Neutrophil (primary cell): ENCODE data around the gene GRID2.
"Not testable (repeated sequence)": the region's sequence is repeated elsewhere in the genome, so short reads cannot be mapped to it uniquely, and the experiment has no call there.

Experiments used
- H3K27ac ChIP-seq: fragments of 200-600 bp; sonication (generic); 2 replicates; pipeline ENCODE4 v1.5.1; 2016; ENCODE audit warnings: mild to moderate bottlenecking, moderate library complexity
- H3K27me3 ChIP-seq: fragments of 200-600 bp; sonication (generic); 2 replicates; pipeline ENCODE4 v1.6.0; 2016; ENCODE audit warnings: mild to moderate bottlenecking
- H3K36me3 ChIP-seq: fragments of 200-600 bp; sonication (generic); 2 replicates; pipeline ENCODE4 v1.5.1; 2017
- H3K4me1 ChIP-seq, 2 experiments: fragments of 200-600 bp in 1 of 2; sonication (generic) in 1 of 2; 1 replicate in 1 of 2; 2 replicates in 1 of 2; pipeline versions ENCODE4 v1.5.1 to v1.6.1; 2013 to 2016; ENCODE audit warnings: low read depth in 1 of 2, low read length in 1 of 2, mild to moderate bottlenecking in 1 of 2, moderate library complexity in 1 of 2; ENCODE audit not compliant: control insufficient read depth in 1 of 2, insufficient read depth in 1 of 2
- H3K4me3 ChIP-seq, 2 experiments: fragments of 200-600 bp in 1 of 2; sonication (generic) in 1 of 2; 1 replicate in 1 of 2; 2 replicates in 1 of 2; pipeline ENCODE4 v1.5.1; 2013 to 2016; ENCODE audit warnings: low read depth in 1 of 2, low read length in 1 of 2, mild to moderate bottlenecking in 1 of 2, moderate library complexity in 1 of 2
- H3K9me3 ChIP-seq: fragments of 200-600 bp; sonication (generic); 2 replicates; pipeline ENCODE4 v1.5.1; 2016
- CTCF ChIP-seq: fragments of 200-600 bp; sonication (generic); IDR thresholded peaks from 2 replicates; pipeline ENCODE4 v1.5.1; 2016; ENCODE audit warnings: antibody characterized with exemption

Gene GRID2

GRCh38 chr4:93671093-93671492 is 1367.3 kb downstream of the GRID2 start:
- Histone ChIP-seq H3K36me3 (no peaks in the 10 kb centered on the region), H3K4me1 (no peaks in the 10 kb centered on the region), H3K9me3 (no peaks in the 10 kb centered on the region), H3K4me3 (no peak overlapping the region), H3K27me3 (no peaks in the 10 kb centered on the region), H3K27ac (no peak overlapping the region)
- TF ChIP-seq CTCF = no peak

- not testable (repeated sequence) for H3K4me1 ChIP-seq, H3K9me3 ChIP-seq, H3K36me3 ChIP-seq, H3K4me3 ChIP-seq, H3K27ac ChIP-seq, H3K27me3 ChIP-seq
Observed at GRCh38 chr4:93676937-93677336, 1373.2 kb downstream of the GRID2 start.

- H3K4me3 ChIP-seq = no peak overlapping the region
- no peaks in the 10 kb centered on the region for H3K9me3 ChIP-seq
Observed at GRCh38 chr4:93684571-93684970, 1380.8 kb downstream of the GRID2 start.

GRCh38 chr4:93687304-93687703 is 1383.5 kb downstream of the GRID2 start:
- no peak overlapping the region for H3K27ac ChIP-seq
- H3K4me3 ChIP-seq = no peak overlapping the region
- H3K4me1 ChIP-seq = no peaks in the 10 kb centered on the region
- no peaks in the 10 kb centered on the region for H3K9me3 ChIP-seq
- no peaks in the 10 kb centered on the region for H3K27me3 ChIP-seq
- TF ChIP-seq CTCF = no peak
- H3K36me3 ChIP-seq = no peaks in the 10 kb centered on the region

More at GRCh38 chr4:93684571-93684970, 1380.8 kb downstream of the GRID2 start:
- H3K27me3 ChIP-seq = no peaks in the 10 kb centered on the region
- no peak overlapping the region for H3K27ac ChIP-seq
- no peaks in the 10 kb centered on the region for H3K36me3 ChIP-seq
- TF ChIP-seq CTCF = no peak
- H3K4me1 ChIP-seq = no peaks in the 10 kb centered on the region

GRCh38 chr4:93688978-93689377 is 1385.2 kb downstream of the GRID2 start:
- no peaks in the 10 kb centered on the region for H3K27me3 ChIP-seq
- H3K9me3 ChIP-seq = no peaks in the 10 kb centered on the region
- no peak overlapping the region for H3K27ac ChIP-seq
- H3K4me3 ChIP-seq = no peak overlapping the region
- H3K4me1 ChIP-seq = no peaks in the 10 kb centered on the region
- TF ChIP-seq CTCF = no peak
- no peaks in the 10 kb centered on the region for H3K36me3 ChIP-seq

GRCh38 chr4:93693141-93693540 is 1389.4 kb downstream of the GRID2 start:
- Histone ChIP-seq H3K9me3 (no peaks in the 10 kb centered on the region), H3K36me3 (no peaks in the 10 kb centered on the region), H3K27ac (no peak overlapping the region), H3K4me3 (no peak overlapping the region), H3K4me1 (no peaks in the 10 kb centered on the region), H3K27me3 (no peaks in the 10 kb centered on the region)
- no peak for TF ChIP-seq CTCF
